Fibroblast of mammary gland (primary cell): ENCODE data around the gene AGPAT1.

ENCODE experiments used
- DNase-seq: peaks from one replicate; pipeline ENCODE4 v3.0.0-alpha.2; 2010; ENCODE audit warnings: low read depth
- H3K4me3 ChIP-seq: 2 replicates; pipeline ENCODE4 v1.5.1; 2011; ENCODE audit warnings: low read depth, mild to moderate bottlenecking, low read length, moderate library complexity; ENCODE audit not compliant: control insufficient read depth
- TF ChIP-seq, protein P1 (sequence below): conservative IDR thresholded peaks from 2 replicates; pipeline ENCODE4 v1.5.1; 2011; ENCODE audit warnings: low read depth, low read length, inconsistent platforms; ENCODE audit not compliant: control insufficient read depth, insufficient read depth

The AGPAT1 gene

DNA sequence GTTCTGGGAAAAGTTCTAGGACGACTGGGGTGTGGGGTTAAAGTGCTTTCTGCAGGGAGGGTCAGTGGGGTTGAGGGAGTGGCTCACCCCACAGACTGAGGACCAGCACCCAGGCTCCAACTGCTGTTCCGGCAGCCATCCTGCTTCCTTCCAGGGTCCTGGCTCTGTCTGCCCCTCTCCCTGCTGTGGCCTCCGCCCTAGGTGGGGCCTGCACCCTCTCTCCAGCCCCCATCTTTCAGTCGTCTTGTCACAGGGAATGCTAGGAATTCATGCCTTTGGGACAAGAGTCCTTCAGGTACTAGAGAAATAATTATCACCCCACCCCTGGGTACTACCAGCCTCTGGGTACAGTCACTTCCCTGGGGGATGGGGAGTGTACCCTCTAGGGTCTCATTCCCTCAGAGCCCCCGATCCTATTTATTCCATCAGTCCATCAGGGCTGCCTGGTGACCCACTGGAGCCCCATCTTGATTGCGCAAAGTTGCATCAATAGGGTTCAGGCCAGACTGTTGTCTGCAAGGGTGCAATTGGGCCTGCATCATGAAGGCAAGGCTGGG is 8.3 kb upstream of the AGPAT1 start, which contains the start of gene AGER:
TSS of gene AGER (minus strand) at position 170 of the 557 bp plus-strand sequence. CDS start at position 139, 31 bp downstream.
- TF ChIP-seq, protein P1, sequence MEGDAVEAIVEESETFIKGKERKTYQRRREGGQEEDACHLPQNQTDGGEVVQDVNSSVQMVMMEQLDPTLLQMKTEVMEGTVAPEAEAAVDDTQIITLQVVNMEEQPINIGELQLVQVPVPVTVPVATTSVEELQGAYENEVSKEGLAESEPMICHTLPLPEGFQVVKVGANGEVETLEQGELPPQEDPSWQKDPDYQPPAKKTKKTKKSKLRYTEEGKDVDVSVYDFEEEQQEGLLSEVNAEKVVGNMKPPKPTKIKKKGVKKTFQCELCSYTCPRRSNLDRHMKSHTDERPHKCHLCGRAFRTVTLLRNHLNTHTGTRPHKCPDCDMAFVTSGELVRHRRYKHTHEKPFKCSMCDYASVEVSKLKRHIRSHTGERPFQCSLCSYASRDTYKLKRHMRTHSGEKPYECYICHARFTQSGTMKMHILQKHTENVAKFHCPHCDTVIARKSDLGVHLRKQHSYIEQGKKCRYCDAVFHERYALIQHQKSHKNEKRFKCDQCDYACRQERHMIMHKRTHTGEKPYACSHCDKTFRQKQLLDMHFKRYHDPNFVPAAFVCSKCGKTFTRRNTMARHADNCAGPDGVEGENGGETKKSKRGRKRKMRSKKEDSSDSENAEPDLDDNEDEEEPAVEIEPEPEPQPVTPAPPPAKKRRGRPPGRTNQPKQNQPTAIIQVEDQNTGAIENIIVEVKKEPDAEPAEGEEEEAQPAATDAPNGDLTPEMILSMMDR, result no peak
- H3K4me3 ChIP-seq, result no peak within 1 kb of the TSS
- no peak for DNase-seq

DNA sequence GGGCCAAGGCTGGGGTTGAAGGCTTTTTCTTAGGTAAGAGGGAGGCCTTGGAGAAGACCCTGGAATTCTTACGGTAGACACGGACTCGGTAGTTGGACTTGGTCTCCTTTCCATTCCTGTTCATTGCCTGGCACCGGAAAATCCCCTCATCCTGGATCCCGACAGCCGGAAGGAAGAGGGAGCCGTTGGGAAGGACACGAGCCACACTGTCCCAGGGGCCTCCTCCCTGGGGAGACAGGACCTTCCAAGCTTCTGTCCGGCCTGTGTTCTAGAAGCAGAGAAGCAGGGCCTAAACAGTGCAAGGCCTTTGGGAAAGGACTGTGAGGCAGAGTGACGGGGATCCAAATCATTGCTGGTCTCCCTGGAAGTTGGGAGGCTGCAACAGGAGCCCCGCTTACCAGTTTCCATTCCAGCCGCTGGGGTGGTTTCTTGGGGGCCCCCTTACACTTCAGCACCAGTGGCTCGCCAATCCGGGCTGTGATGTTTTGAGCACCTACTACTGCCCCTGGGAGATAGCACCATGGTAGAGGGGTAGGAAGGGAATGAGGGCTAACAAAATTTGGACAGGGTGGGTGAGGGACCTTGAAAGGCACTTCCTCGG is 7.7 kb upstream of the AGPAT1 start:
- no peak overlapping the region for H3K4me3 ChIP-seq
- TF ChIP-seq, protein P1, result no peak
- DNase-seq, result no peak

- no peak overlapping the region for H3K4me3 ChIP-seq
- no peak for DNase-seq
- TF ChIP-seq, protein P1, result no peak
These were observed 7.1 kb upstream of the AGPAT1 start for GRCh38 chr6:32183030-32183429.

DNA sequence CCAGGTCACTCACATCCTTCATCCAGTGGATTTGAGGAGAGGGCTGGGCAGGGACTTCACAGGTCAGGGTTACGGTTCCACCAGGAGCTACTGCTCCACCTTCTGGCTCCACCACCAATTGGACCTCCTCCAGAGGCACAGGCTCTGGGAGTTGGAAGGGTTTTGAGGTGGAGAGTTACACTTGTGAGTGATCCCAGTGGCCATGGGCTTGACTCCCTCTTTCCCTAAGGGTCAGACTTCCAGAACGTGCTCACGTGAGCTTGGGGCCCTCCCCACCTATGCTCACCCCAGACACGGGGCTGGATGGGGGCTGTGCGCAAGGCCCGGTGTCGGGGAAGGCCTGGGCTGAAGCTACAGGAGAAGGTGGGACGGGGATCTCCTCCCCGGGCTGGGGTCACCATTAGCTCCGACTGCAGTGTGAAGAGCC is 6.7 kb upstream of the AGPAT1 start:
- TF ChIP-seq, protein P1, result no peak
- H3K4me3 ChIP-seq, result no peak overlapping the region
- no peak for DNase-seq

- DNase-seq, result no peak
- TF ChIP-seq, protein P1, result no peak
These were observed 6.1 kb upstream of the AGPAT1 start for GRCh38 chr6:32181915-32182529.

GRCh38 chr6:32181148-32181702 is 5.3 kb upstream of the AGPAT1 start:
- H3K4me3 ChIP-seq, result no peak overlapping the region
- DNase-seq, result no peak
- TF ChIP-seq, protein P1, result no peak

More at GRCh38 chr6:32181915-32182529, 6.1 kb upstream of the AGPAT1 start:
- no peak overlapping the region for H3K4me3 ChIP-seq
